Measurements from ENCODE around the gene ALDH1L2.

DNA sequence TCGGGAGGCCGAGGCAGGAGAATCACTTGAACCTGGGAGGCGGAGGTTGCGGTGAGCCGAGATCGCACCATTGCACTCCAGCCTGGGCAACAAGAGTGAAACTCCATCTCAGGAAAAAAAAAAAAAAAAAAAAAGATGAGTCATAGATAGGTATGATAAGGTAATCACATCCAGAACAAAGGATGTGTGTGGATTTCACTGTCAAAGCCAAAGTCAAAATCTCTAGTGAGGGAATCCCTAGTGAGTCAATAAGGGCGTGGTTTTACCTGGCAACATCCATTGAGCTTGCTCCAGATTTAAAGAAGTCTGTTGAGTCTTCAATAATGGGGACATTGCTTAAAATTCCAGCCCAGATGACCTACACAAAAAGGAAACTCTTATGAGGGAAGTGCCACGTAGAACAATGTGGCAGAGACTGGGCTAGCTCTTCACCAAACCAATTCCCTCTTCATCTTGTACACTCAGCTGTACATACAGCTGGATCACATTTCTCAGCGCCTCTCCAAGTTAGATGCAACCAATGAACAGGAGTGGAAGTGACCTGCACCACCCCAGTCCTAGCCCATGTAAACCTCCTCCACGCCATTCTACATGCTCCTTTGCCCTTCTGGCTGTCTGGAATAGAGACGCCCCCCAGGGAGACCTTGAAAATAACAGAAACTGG is 23.4 kb downstream of the ALDH1L2 start:
- TF ChIP-seq, protein P1, sequence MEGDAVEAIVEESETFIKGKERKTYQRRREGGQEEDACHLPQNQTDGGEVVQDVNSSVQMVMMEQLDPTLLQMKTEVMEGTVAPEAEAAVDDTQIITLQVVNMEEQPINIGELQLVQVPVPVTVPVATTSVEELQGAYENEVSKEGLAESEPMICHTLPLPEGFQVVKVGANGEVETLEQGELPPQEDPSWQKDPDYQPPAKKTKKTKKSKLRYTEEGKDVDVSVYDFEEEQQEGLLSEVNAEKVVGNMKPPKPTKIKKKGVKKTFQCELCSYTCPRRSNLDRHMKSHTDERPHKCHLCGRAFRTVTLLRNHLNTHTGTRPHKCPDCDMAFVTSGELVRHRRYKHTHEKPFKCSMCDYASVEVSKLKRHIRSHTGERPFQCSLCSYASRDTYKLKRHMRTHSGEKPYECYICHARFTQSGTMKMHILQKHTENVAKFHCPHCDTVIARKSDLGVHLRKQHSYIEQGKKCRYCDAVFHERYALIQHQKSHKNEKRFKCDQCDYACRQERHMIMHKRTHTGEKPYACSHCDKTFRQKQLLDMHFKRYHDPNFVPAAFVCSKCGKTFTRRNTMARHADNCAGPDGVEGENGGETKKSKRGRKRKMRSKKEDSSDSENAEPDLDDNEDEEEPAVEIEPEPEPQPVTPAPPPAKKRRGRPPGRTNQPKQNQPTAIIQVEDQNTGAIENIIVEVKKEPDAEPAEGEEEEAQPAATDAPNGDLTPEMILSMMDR (IDR thresholded peaks at IDR 0.05) = no peak
- no peak for TF ChIP-seq POLR2A (IDR thresholded peaks at IDR 0.05)
